ENCODE measurements around the gene ARID3A. TPM values are rescaled to one million over a fixed set of nuclear protein-coding genes. Genes with fewer than 3 reads are reported as not detected.

ARID3A gene
- total RNA-seq, 2 experiments from 2014 or later = 9.9 to 21.6 TPM

- H3K4me1 ChIP-seq (ENCODE audit: insufficient read depth, low read length, poor library complexity, severe bottlenecking) = peaks cover 18% of the 10 kb centered on the region
- DNase-seq (ENCODE audit: low spot score) = no peak
- H4K20me1 ChIP-seq (ENCODE audit: insufficient read depth, low read length) = no peaks in the 10 kb centered on the region
- H2AFZ ChIP-seq (ENCODE audit: low read length) = no peak overlapping the region
- peak overlapping the region; percentile 99 for H3K4me2 ChIP-seq (ENCODE audit: low read length)
- no peaks in the 10 kb centered on the region for H3K9me2 ChIP-seq (ENCODE audit: insufficient read depth, low read length)
- BruUV-seq (replicated peaks) = no TSS peak
- ChIA-PET CTCF (ENCODE audit: unreplicated experiment) (interaction anchor here (0.6 kb wide), 1 partner anchor 48 kb away, joined by 6 read pairs; no protein-coding TSS in a partner anchor), POLR2A (no interaction called here)
- intact Hi-C loops (cut with micrococcal nuclease; ENCODE audit: unreplicated experiment) = no loop called here
- H3K9me3 ChIP-seq (ENCODE audit: low read length) = no peaks in the 10 kb centered on the region
- TF ChIP-seq CTCF (conservative IDR thresholded peaks at IDR 0.05; ENCODE audit: low read length) (no peak), EZH2phosphoT487 (IDR thresholded peaks at IDR 0.05; ENCODE audit: borderline replicate concordance, low read depth, low read length) (no peak)
- peak overlapping the region; percentile 91 for H3K4me3 ChIP-seq (ENCODE audit: low read depth, low read length, poor library complexity, severe bottlenecking)
- no peaks in the 10 kb centered on the region for H3K79me2 ChIP-seq (ENCODE audit: insufficient read depth, low read depth, low read length)
- no peaks in the 10 kb centered on the region for H3K36me3 ChIP-seq (ENCODE audit: insufficient read depth, low read length)
- no peak overlapping the region for H3K27ac ChIP-seq (ENCODE audit: low read depth, low read length, poor library complexity, severe bottlenecking)
Measured at GRCh38 chr19:927351-927779, 1.5 kb downstream of the ARID3A start.

- no peaks in the 10 kb centered on the region for H3K36me3 ChIP-seq (ENCODE audit: insufficient read depth, low read length)
- DNase-seq (ENCODE audit: low spot score) = no peak
- no peaks in the 10 kb centered on the region for H4K20me1 ChIP-seq (ENCODE audit: insufficient read depth, low read length)
- TF ChIP-seq CTCF (conservative IDR thresholded peaks at IDR 0.05; ENCODE audit: low read length) (no peak), EZH2phosphoT487 (IDR thresholded peaks at IDR 0.05; ENCODE audit: borderline replicate concordance, low read depth, low read length) (no peak)
- ChIA-PET POLR2A (no interaction called here), CTCF (ENCODE audit: unreplicated experiment) (no interaction called here)
- H3K4me1 ChIP-seq (ENCODE audit: insufficient read depth, low read length, poor library complexity, severe bottlenecking) = peaks cover 18% of the 10 kb centered on the region
- no TSS peak for BruUV-seq (replicated peaks)
- H3K9me2 ChIP-seq (ENCODE audit: insufficient read depth, low read length) = no peaks in the 10 kb centered on the region
- no peaks in the 10 kb centered on the region for H3K79me2 ChIP-seq (ENCODE audit: insufficient read depth, low read depth, low read length)
- intact Hi-C loops (cut with micrococcal nuclease; ENCODE audit: unreplicated experiment) = no loop called here
- H3K27ac ChIP-seq (ENCODE audit: low read depth, low read length, poor library complexity, severe bottlenecking) = no peak overlapping the region
- no peak overlapping the region for H3K4me2 ChIP-seq (ENCODE audit: low read length)
- H3K9me3 ChIP-seq (ENCODE audit: low read length) = no peaks in the 10 kb centered on the region
- no peak overlapping the region for H3K4me3 ChIP-seq (ENCODE audit: low read depth, low read length, poor library complexity, severe bottlenecking)
- no peak overlapping the region for H2AFZ ChIP-seq (ENCODE audit: low read length)
Measured at GRCh38 chr19:927780-928401, 2.1 kb downstream of the ARID3A start.

GRCh38 chr19:928471-929202 is 2.8 kb downstream of the ARID3A start:
- BruUV-seq (replicated peaks) = no TSS peak
- Histone ChIP-seq H3K4me1 (ENCODE audit: insufficient read depth, low read length, poor library complexity, severe bottlenecking) (peaks cover 18% of the 10 kb centered on the region), H3K27ac (ENCODE audit: low read depth, low read length, poor library complexity, severe bottlenecking) (no peak overlapping the region), H3K4me3 (ENCODE audit: low read depth, low read length, poor library complexity, severe bottlenecking) (no peak overlapping the region), H3K9me3 (ENCODE audit: low read length) (no peaks in the 10 kb centered on the region), H3K36me3 (ENCODE audit: insufficient read depth, low read length) (no peaks in the 10 kb centered on the region), H4K20me1 (ENCODE audit: insufficient read depth, low read length) (no peaks in the 10 kb centered on the region), H3K4me2 (ENCODE audit: low read length) (no peak overlapping the region), H2AFZ (ENCODE audit: low read length) (no peak overlapping the region), H3K79me2 (ENCODE audit: insufficient read depth, low read depth, low read length) (no peaks in the 10 kb centered on the region), H3K9me2 (ENCODE audit: insufficient read depth, low read length) (no peaks in the 10 kb centered on the region)
- POLR2A ChIA-PET = no interaction called here
- no peak for TF ChIP-seq EZH2phosphoT487 (IDR thresholded peaks at IDR 0.05; ENCODE audit: borderline replicate concordance, low read depth, low read length)
- no peak for TF ChIP-seq CTCF (conservative IDR thresholded peaks at IDR 0.05; ENCODE audit: low read length)
- CTCF ChIA-PET (ENCODE audit: unreplicated experiment) = no interaction called here
- intact Hi-C loops (cut with micrococcal nuclease; ENCODE audit: unreplicated experiment) = no loop called here
- DNase-seq (ENCODE audit: low spot score) = no peak
